Activated naive CD8-positive, alpha-beta T cell (primary cell): Measurements from ENCODE around the gene DAB2.

ENCODE experiments used
- H3K27ac Mint-ChIP-seq: one replicate; pipeline ENCODE4 v1.8.0; 2021; ENCODE audit warnings: mixed read lengths
- H3K27me3 Mint-ChIP-seq: one replicate; pipeline ENCODE4 v1.8.0; 2021; ENCODE audit warnings: mixed read lengths
- H3K36me3 Mint-ChIP-seq: one replicate; pipeline ENCODE4 v1.8.0; 2021; ENCODE audit warnings: mixed read lengths
- H3K4me1 Mint-ChIP-seq: one replicate; pipeline ENCODE4 v1.8.0; 2021; ENCODE audit warnings: low read depth, mixed read lengths
- H3K4me3 Mint-ChIP-seq: one replicate; pipeline ENCODE4 v1.8.0; 2021; ENCODE audit warnings: mild to moderate bottlenecking, mixed read lengths
- H3K9me3 Mint-ChIP-seq: one replicate; pipeline ENCODE4 v1.8.0; 2021; ENCODE audit warnings: low read depth, mixed read lengths

The DAB2 gene

DNA sequence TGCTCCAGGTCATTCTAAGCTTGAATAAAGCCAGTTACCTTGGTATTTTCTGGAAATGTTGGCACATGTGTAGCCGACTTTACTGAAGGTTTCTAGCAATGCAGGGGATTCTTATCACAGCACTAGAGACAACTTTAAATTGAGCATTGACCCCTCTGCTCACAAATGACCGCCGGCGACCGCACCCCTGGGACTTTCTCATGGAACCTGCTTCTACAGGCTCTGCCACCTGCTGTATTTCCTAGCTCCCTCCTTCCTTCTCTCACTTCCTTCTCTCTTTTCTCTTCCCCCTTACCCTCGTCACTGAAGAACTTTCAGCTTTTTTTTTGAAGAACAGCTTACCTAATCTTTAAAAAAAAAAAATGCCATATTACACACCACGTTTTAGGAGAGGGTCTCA, 30.9 kb upstream of the DAB2 start:
- Mint-ChIP-seq H3K4me1 (no peaks in the 10 kb centered on the region), H3K4me3 (no peak overlapping the region), H3K36me3 (peaks cover 4% of the 10 kb centered on the region), H3K27ac (no peak overlapping the region), H3K27me3 (peaks cover 15% of the 10 kb centered on the region), H3K9me3 (no peaks in the 10 kb centered on the region)

DNA sequence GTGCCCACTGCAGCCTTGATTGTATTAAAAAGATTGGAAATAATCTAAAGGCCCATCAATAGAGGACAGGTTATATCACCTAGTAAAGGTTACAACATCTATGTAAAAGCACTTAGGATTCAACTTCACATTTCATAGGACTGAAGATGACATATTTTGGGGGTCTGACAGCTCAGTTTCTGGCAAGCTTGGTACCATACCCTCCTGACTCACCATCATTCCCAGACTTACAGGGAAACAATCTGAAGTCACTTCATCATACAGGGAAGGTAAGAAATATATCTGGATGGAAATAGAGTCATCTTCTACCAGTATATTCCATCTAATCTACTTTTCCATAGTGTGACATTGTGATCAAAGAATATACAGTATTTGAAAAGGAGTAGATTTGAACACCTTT, 28.8 kb upstream of the DAB2 start:
- Mint-ChIP-seq H3K4me1 (no peaks in the 10 kb centered on the region), H3K9me3 (no peaks in the 10 kb centered on the region), H3K4me3 (no peak overlapping the region), H3K27ac (no peak overlapping the region), H3K27me3 (peaks cover 13% of the 10 kb centered on the region), H3K36me3 (peaks cover 4% of the 10 kb centered on the region)

DNA sequence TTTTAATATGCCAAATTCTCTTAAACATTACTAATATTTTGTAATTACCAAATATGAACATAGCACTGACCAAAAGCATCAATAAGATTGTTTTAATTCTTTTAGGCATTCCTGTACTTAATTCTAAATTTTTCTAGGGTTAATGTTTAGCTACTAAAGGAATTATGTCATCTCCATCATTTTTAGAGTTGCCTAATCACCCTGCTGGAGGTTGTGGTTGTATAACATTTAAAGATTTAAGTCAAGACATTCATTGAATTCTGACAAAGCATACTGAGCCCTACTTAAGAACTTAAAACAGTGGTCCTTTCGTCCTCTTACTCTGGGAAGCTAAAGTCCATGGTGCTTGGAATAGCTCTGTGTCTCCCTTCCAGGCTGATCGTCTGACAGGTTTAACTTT, 28.1 kb upstream of the DAB2 start:
- Mint-ChIP-seq H3K4me1 (no peaks in the 10 kb centered on the region), H3K4me3 (no peak overlapping the region), H3K36me3 (peaks cover 2% of the 10 kb centered on the region), H3K27ac (no peak overlapping the region), H3K9me3 (no peaks in the 10 kb centered on the region), H3K27me3 (peaks cover 9% of the 10 kb centered on the region)

DNA sequence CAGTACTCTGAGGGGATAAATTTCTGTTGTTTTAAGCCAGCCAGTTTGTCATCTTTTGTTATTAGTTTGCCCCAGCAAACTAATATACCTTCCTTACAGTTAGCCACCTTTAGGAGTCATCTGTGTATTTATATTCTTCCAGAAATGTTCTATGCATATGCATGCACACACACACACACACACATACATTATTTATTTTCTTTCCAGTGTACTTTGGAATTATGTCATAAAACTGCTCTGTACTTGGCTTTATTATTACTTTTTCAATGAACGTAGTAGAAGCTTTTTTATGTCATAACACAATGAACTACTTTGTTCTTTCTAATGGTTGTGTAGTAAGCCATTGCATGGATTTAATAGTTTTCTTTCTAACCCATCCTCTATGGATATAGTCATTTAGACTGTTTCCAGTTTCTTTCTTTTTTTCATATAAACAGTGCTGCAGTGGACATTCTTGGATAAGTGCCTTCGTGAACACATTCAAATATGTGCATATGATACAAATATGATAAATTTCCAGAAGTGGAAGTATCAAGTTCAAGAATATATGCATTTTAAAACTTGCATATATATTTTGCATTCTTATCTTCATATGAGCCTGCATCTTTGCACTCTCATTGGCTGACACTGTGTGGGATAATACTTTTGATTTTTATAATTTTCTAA, 26.6 kb upstream of the DAB2 start:
- no peaks in the 10 kb centered on the region for H3K9me3 Mint-ChIP-seq
- H3K27ac Mint-ChIP-seq = no peak overlapping the region

DNA sequence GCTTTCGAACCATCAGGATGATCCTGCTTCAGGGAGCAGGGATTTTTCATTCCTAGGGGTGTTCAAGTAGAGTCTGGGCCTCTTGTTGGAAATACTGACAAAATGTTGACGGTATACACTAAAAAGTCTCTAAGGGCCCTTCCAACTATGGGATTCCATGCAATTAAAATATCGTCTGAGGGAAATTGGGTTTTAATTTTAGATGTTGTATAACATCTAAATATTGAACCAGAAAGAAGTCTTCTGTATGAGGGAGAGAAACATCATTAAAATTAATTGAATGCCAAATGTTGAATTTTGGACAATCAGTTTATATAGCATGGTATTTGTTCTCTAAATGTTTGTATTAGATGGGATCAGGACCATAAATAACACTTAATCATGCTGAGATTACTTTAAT, 25.7 kb upstream of the DAB2 start:
- Mint-ChIP-seq H3K27ac (no peak overlapping the region), H3K36me3 (no peaks in the 10 kb centered on the region), H3K4me3 (no peak overlapping the region), H3K4me1 (no peaks in the 10 kb centered on the region), H3K9me3 (no peaks in the 10 kb centered on the region), H3K27me3 (peaks cover under 1% of the 10 kb centered on the region)

More for the DNA sequence above, 26.6 kb upstream of the DAB2 start:
- Mint-ChIP-seq H3K36me3 (no peaks in the 10 kb centered on the region), H3K4me1 (no peaks in the 10 kb centered on the region), H3K27me3 (peaks cover 4% of the 10 kb centered on the region), H3K4me3 (no peak overlapping the region)

DNA sequence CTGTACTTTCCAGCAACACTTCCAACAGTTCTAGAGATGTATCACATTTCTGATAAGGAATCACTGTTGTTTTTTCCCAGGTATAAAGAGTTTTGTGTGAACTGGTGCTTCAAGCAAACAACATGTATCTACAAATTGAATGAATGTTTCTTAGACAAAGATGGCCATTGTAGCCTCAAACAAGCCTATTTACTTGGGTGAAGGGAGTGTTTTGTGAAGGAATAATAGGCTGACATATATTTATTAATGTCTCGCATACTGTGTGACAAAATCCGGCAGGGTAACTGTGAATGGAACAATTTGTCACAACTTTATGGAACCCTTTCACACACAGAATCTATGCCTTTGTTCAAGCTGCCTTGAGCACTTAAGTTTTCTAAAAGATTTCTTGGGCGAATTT, 24.8 kb upstream of the DAB2 start:
- Mint-ChIP-seq H3K27me3 (no peaks in the 10 kb centered on the region), H3K36me3 (no peaks in the 10 kb centered on the region), H3K4me3 (no peak overlapping the region), H3K4me1 (no peaks in the 10 kb centered on the region), H3K9me3 (no peaks in the 10 kb centered on the region), H3K27ac (no peak overlapping the region)

DNA sequence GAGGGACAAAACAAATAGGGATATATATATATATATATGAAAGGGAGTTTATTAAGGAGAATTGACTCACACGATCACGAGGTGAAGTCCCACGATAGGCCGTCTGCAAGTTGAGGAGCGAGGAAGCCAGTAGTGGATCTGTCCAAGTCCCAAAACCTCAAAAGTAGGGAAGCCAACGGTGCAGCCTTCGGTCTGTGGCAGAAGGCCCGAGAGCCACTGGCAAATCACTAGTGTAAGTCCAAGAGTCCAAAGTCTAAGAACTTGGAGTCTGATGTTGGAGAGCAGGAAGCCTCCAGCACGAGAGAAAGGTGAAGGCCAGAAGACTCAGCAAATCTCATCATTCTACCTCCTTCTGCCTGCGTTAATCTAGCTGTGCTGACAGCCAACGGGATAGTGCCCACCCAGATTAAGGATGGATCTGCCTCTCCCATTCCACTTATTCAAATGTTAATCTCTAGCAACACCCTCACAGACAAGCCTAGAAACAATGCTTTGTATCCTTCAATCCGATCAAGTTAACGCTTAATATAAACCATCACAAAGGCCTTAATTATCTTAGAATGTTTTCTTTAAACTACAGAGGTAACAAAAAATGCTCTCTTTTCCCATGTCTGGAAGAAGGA, 23.8 kb upstream of the DAB2 start:
- H3K27me3 Mint-ChIP-seq = no peaks in the 10 kb centered on the region
- H3K4me1 Mint-ChIP-seq = no peaks in the 10 kb centered on the region
- no peak overlapping the region for H3K4me3 Mint-ChIP-seq
- no peaks in the 10 kb centered on the region for H3K36me3 Mint-ChIP-seq
- no peak overlapping the region for H3K27ac Mint-ChIP-seq
- H3K9me3 Mint-ChIP-seq = no peaks in the 10 kb centered on the region

DNA sequence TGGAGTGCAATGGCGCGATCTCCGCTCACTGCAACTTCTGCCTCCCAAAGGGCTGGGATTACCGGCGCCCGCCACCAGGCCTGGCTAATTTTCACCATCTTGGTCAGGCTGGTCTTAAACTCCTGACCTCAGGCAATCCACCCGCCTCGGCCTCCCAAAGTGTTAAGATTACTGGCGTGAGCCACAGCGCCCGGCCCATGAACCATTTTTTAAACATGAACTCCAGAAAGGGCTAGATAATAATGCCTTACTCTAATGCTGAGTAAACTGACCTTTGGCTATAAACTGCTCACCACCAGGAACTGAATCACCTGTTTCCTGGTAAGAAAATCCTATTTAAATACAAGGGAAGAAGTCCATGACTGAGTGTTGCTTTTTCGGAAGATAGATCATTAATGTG, 23.2 kb upstream of the DAB2 start:
- Mint-ChIP-seq H3K4me3 (no peak overlapping the region), H3K4me1 (no peaks in the 10 kb centered on the region), H3K9me3 (no peaks in the 10 kb centered on the region), H3K36me3 (no peaks in the 10 kb centered on the region), H3K27ac (no peak overlapping the region), H3K27me3 (peaks cover 1% of the 10 kb centered on the region)

DNA sequence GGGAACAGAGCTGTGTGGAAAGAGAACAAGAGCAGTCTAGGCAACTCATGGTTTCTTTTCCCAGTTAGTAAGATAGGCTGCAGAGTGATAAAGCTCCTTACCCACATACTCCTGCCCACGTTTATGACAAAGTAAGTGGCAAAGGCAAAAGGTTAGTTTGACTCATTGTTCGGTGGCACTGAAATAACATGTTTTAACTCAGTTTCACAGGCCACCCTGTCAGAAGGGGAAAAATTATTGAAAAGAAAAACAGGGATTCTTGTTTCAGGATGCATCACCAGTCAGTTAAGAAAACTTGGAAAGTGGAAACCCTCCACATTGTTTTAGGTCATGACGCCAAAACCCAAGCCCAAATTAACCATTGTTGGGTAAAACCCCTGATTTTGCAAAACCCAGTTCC, 22.3 kb upstream of the DAB2 start:
- Mint-ChIP-seq H3K27me3 (peaks cover 1% of the 10 kb centered on the region), H3K36me3 (no peaks in the 10 kb centered on the region), H3K27ac (no peak overlapping the region), H3K9me3 (no peaks in the 10 kb centered on the region), H3K4me1 (no peaks in the 10 kb centered on the region), H3K4me3 (no peak overlapping the region)

DNA sequence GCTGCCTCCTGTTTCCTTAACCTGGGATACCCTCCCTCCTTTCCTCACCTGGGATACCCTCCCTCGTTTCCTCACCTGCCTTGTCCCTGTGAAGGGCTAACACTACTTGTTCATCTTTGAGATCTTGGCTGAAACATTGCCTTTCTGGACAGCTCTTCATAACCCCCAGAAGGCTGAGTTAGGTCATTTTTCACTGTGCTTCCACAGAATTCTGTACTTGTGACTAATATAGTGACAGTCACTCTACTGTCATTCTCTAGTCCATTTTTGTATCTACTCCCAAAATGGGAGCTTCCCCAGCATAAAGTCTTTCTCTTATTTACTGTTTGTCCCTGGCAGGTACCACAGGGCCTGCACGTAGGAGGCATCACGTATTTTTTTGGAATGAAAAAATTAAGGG, 21.5 kb upstream of the DAB2 start:
- H3K27ac Mint-ChIP-seq = no peak overlapping the region
- no peak overlapping the region for H3K4me3 Mint-ChIP-seq
- peaks cover 1% of the 10 kb centered on the region for H3K27me3 Mint-ChIP-seq
- H3K36me3 Mint-ChIP-seq = no peaks in the 10 kb centered on the region
- no peaks in the 10 kb centered on the region for H3K9me3 Mint-ChIP-seq
- no peaks in the 10 kb centered on the region for H3K4me1 Mint-ChIP-seq

DNA sequence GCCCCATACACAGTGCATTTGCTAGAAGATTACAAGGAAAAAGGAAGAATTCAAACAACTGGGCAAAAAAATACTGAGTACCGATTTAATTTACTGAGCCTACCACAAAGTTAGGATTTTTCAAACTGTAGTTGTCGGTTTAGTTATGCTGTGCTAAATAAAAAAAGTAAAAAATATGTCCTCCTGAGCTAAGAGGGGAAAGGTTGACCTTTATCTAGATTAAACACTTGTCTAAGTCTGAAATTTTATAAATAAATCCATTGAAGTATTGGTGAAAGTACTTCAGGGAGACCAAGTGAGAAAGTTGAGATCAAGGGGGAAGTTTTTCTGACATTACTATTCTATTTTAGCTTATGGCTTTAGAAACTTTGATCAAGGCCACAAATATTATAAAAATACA, 19.1 kb upstream of the DAB2 start:
- no peak overlapping the region for H3K4me3 Mint-ChIP-seq
- no peaks in the 10 kb centered on the region for H3K4me1 Mint-ChIP-seq
- H3K36me3 Mint-ChIP-seq = no peaks in the 10 kb centered on the region
- H3K27me3 Mint-ChIP-seq = peaks cover 1% of the 10 kb centered on the region
- H3K9me3 Mint-ChIP-seq = no peaks in the 10 kb centered on the region
- no peak overlapping the region for H3K27ac Mint-ChIP-seq

DNA sequence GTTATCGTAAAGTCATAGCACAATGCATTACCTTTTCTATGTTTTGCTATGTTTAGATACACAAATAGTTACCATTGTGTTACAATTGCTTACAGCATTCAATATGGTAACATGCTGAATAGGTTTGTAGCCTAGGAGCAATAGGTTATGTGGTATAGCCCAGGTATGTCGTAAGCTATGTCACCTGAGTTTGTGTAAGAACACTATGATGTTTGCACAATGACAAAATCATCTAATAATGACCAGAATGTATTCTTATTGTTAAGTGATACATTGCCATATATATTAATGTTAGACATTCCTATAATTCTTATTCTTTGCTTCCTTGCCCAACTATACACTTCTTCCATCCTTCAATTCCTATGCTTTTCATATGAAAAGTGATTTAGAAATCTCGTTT, 18.2 kb upstream of the DAB2 start:
- Mint-ChIP-seq H3K4me3 (no peak overlapping the region), H3K27me3 (peaks cover 1% of the 10 kb centered on the region), H3K9me3 (no peaks in the 10 kb centered on the region), H3K36me3 (no peaks in the 10 kb centered on the region), H3K4me1 (no peaks in the 10 kb centered on the region), H3K27ac (no peak overlapping the region)

DNA sequence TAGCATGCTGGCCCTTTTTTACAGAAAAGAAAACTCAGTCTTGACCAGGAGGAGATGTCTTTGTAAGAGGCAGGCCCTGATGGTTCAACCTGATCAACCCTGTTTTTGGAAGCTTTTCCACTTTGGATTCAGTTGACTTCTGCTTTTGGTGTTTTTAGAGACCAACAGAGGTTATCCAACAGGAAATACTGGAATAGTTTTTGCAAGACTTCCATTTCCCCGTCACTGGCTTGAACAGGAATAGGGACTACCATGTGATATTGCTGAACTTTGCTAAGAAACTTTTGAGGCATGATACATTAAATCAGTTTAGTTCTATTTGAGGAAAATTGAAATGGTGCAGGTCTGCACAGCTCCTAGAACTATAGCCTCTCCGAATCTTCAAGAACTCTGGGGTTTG, 17.1 kb upstream of the DAB2 start:
- Mint-ChIP-seq H3K4me3 (no peak overlapping the region), H3K9me3 (no peaks in the 10 kb centered on the region), H3K27ac (no peak overlapping the region), H3K27me3 (peaks cover 5% of the 10 kb centered on the region), H3K36me3 (no peaks in the 10 kb centered on the region), H3K4me1 (no peaks in the 10 kb centered on the region)

DNA sequence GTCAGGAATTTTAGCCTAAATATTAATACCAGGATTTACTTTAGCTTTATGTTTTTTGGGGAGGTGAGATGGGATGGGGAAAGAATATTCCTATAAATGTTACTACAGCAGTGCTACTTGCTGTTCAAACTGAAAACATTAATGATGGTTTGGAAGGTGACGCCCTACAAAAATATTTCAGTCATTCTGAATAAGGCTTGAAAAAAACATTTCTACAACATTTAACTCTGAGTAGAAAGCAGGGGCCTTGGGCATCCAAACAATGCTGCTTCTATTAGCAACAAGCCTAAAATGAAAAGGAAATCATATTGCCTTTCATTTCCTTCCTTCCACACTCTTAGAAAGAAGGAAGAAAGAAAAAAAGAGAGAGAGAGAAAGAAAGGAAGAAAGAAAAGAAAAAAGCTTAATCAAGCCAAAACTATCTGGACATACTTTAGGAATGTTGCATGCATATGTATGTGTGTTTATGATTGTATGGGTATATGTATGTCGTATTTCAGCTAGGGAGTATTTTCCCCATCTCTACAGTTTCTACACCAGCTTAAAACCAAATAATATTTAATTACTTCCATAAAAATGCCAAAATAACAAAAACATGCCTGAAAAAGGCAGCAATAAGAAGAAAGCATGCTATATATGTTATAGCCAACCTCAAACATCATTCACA, 16.3 kb upstream of the DAB2 start:
- H3K9me3 Mint-ChIP-seq = no peaks in the 10 kb centered on the region
- no peak overlapping the region for H3K4me3 Mint-ChIP-seq
- no peaks in the 10 kb centered on the region for H3K36me3 Mint-ChIP-seq
- H3K27me3 Mint-ChIP-seq = peaks cover 5% of the 10 kb centered on the region
- no peak overlapping the region for H3K27ac Mint-ChIP-seq
- H3K4me1 Mint-ChIP-seq = no peaks in the 10 kb centered on the region

DNA sequence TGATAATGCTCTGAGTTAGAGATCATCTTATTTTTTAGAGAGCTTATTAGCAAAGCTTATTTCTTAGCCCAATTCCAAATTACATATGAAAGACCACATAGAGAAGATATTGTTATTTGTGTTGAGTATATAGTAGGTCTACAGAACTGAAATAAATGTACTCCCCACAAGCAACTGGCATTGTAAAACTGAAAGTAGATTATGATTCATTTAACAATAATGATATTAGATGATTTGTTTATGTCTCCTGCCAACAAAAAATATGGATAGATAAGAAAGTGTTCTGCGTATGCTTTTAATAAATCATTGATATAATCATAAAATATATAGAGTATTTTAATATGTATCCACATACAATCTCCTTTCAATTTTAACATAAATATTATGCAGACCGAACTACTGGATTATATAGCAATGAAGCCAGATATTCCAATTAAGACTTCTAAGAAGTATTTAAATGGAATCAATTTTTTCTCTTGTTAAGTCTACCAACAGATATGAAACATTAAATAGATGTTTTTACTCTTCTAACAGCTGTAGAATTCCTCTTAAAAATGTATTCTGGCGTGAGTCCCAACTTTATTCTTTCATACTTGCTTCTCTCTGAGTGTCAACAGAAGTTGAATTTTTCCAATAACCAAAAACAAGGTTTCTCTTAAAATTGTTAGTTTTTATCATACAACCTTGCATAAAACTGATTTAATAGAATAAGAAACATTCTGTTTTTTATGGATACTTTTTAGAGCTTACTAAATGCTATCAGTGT, 15.6 kb upstream of the DAB2 start:
- Mint-ChIP-seq H3K9me3 (no peaks in the 10 kb centered on the region), H3K4me1 (no peaks in the 10 kb centered on the region), H3K27me3 (peaks cover 5% of the 10 kb centered on the region), H3K36me3 (no peaks in the 10 kb centered on the region), H3K4me3 (no peak overlapping the region), H3K27ac (no peak overlapping the region)
